ENCODE data around the gene ARHGEF28. TPM values are rescaled to one million over a fixed set of nuclear protein-coding genes. Genes with fewer than 3 reads are reported as not detected.

Gene ARHGEF28
- total and polyA plus RNA-seq, 2 of the 13 experiments (the other 11 are each of a cell fraction or from before 2014, with no cell fraction given): 17.4 to 34.1 TPM

GRCh38 chr5:73649926-73650325, 23.9 kb downstream of the ARHGEF28 start:
- Histone ChIP-seq H3K27me3 (ENCODE audit: control insufficient read depth in 1 of 2, insufficient read depth in 2 of 2, low read length in 2 of 2) (no peaks in the 10 kb centered on the region), H3K36me3 (replicated peaks in 1 of 2; ENCODE audit: control insufficient read depth in 1 of 2, insufficient read depth in 2 of 2, low read length in 2 of 2) (peaks cover 0 to 1% of the 10 kb centered on the region in 2 experiments; a peak in 2 of 5 replicates), H3K27ac (ENCODE audit: extremely low read length, insufficient read depth, low read length) (no peak overlapping the region), H3K9me3 (ENCODE audit: low read length) (no peaks in the 10 kb centered on the region), H3K9ac (ENCODE audit: insufficient read depth, low read depth, low read length) (no peak overlapping the region), H4K20me1 (ENCODE audit: insufficient read depth, low read length) (no peaks in the 10 kb centered on the region), H3K4me3 (replicated peaks in 1 of 3; ENCODE audit: insufficient read depth in 1 of 3, low read depth in 2 of 3, low read length in 3 of 3) (no peak overlapping the region), H3K4me2 (ENCODE audit: low read depth, low read length) (no peak overlapping the region), H3K79me2 (ENCODE audit: insufficient read depth, low read length) (peaks cover 70% of the 10 kb centered on the region), H3K4me1 (ENCODE audit: insufficient read depth, low read length) (peaks cover 41% of the 10 kb centered on the region), H2AFZ (ENCODE audit: low read length) (no peak overlapping the region)
- FAIRE-seq (no peak), ATAC-seq (no peak), DNase-seq (ENCODE audit: low spot score) (no peak)
- in situ Hi-C loops (cut with HindIII; ENCODE audit: extremely low pct_ligation_motif_present, low pct_unique_long_range_greater_than_20kb): no loop called here
- BruUV-seq (replicated peaks): no TSS peak
- TF ChIP-seq MLXIP (CRISPR knock-in tag; IDR thresholded peaks at IDR 0.05; ENCODE audit: borderline replicate concordance) (no peak), SRSF9 (IDR thresholded peaks at IDR 0.05; ENCODE audit: borderline replicate concordance, insufficient read depth, low read depth, low read length, poor library complexity, severe bottlenecking) (no peak), EED (CRISPR knock-in tag; IDR thresholded peaks at IDR 0.05) (no peak), POLR2A (IDR thresholded peaks at IDR 0.05; ENCODE audit: insufficient read depth in 1 of 2, low read depth in 2 of 2, low read length in 2 of 2) (no peak), ZNF710 (CRISPR knock-in tag; IDR thresholded peaks at IDR 0.05; ENCODE audit: borderline replicate concordance) (no peak), HNRNPK (IDR thresholded peaks at IDR 0.05; ENCODE audit: low read depth, low read length, poor library complexity, severe bottlenecking) (no peak)
- WGBS (ENCODE audit: low lambda C conversion rate): 98% methylated on average over 3 of the region's 3 CpGs
- ChIA-PET CTCF (ENCODE audit: low intra/inter-chr PET ratio, low total read pairs) (no interaction called here), POLR2A (interaction anchor here (0.6 to 1.2 kb wide), 3 partner anchors 23 to 25 kb away, joined by 3 read pairs; no protein-coding TSS in a partner anchor)
- intact Hi-C loops (cut with micrococcal nuclease; ENCODE audit: unreplicated experiment): no loop called here
